ENCODE results near the gene NDUFV2. TPM values are rescaled to one million over a fixed set of nuclear protein-coding genes. Genes with fewer than 3 reads are reported as not detected.
A peak's percentile ranks its signal among the peaks of the same experiment; 100 is the strongest.

Gene NDUFV2
- total and polyA plus RNA-seq, 2 of the 13 experiments (the other 11 are each of a cell fraction or from before 2014, with no cell fraction given) = 216 to 299 TPM

DNA sequence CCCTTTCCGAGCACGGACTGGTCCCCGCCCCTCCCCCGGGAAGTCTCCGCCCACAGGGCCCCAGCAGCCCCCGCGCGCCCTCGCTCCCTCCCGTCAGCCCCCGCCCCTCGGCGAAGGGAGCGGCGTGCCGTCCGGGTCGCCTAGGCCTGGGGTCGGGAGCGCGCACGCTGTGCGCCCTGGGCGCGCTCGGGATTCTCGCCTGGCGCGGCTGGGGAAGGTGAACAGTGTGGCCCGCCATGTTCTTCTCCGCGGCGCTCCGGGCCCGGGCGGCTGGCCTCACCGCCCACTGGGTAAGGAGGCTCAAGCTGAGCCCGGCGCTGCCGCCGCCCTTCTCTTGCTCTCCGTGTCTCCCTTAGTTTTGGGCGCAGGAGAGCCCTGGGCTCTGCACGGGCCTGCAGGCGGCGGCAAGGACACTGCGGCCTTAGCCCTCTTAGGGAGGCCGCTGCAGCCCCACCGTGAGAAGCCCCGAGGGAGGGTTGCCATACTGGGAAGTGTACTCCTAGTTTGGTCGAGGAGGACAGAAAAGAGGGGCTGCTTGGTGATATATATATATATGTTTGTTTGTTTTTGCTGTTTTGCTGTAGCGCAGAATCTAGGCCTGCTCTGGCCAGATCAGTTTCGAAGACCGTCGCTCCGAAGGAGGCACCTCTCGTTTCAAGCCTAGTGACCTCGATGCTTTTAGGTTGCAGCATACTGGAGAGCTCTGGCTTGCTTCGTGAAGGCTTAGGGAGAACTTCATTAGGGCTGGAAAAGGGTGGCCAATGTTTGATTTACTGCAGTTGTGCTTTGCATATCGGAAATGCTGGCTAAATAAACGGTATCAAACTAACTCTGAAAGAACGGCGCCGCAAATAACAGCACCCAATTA lies at the start of gene NDUFV2 (continued):
- TF ChIP-seq, protein P1, sequence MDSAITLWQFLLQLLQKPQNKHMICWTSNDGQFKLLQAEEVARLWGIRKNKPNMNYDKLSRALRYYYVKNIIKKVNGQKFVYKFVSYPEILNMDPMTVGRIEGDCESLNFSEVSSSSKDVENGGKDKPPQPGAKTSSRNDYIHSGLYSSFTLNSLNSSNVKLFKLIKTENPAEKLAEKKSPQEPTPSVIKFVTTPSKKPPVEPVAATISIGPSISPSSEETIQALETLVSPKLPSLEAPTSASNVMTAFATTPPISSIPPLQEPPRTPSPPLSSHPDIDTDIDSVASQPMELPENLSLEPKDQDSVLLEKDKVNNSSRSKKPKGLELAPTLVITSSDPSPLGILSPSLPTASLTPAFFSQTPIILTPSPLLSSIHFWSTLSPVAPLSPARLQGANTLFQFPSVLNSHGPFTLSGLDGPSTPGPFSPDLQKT (CRISPR knock-in tag; IDR thresholded peaks at IDR 0.05; ENCODE audit: borderline replicate concordance) = no peak
- TF ChIP-seq, protein P2, sequence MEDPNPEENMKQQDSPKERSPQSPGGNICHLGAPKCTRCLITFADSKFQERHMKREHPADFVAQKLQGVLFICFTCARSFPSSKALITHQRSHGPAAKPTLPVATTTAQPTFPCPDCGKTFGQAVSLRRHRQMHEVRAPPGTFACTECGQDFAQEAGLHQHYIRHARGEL (CRISPR knock-in tag; IDR thresholded peaks at IDR 0.05) = no peak
- TF ChIP-seq SALL1 (CRISPR knock-in tag; IDR thresholded peaks at IDR 0.05) (peak; percentile 92), ZNF260 (CRISPR knock-in tag; IDR thresholded peaks at IDR 0.05; ENCODE audit: borderline replicate concordance, low read depth) (no peak), MAFK (conservative IDR thresholded peaks at IDR 0.05 in 1 of 2, IDR thresholded peaks at IDR 0.05 in 1 of 2; ENCODE audit: low read length in 2 of 2) (no peak), ZNF615 (CRISPR knock-in tag; IDR thresholded peaks at IDR 0.05; ENCODE audit: borderline replicate concordance) (no peak), ATM (IDR thresholded peaks at IDR 0.05; ENCODE audit: borderline replicate concordance) (no peak), ZNF34 (CRISPR knock-in tag; IDR thresholded peaks at IDR 0.05; ENCODE audit: borderline replicate concordance) (peak; percentile 55; the same call in 1 of the 2 replicates), EP300 (IDR thresholded peaks at IDR 0.05; ENCODE audit: low read depth in 2 of 2, low read length in 2 of 2) (peak in 1 of 2 experiments; percentile 23; a peak in 1 of 4 replicates), EP300 (CRISPR knock-in tag; IDR thresholded peaks at IDR 0.05; ENCODE audit: borderline replicate concordance) (no peak), ZNF775 (CRISPR knock-in tag; IDR thresholded peaks at IDR 0.05; ENCODE audit: borderline replicate concordance) (peak; percentile 93; the same call in 1 of the 2 replicates), ZNF549 (CRISPR knock-in tag; IDR thresholded peaks at IDR 0.05) (no peak), HMG20A (CRISPR knock-in tag; IDR thresholded peaks at IDR 0.05; ENCODE audit: borderline replicate concordance) (no peak; the same call in 1 of the 2 replicates)
- TF ChIP-seq, protein P3, sequence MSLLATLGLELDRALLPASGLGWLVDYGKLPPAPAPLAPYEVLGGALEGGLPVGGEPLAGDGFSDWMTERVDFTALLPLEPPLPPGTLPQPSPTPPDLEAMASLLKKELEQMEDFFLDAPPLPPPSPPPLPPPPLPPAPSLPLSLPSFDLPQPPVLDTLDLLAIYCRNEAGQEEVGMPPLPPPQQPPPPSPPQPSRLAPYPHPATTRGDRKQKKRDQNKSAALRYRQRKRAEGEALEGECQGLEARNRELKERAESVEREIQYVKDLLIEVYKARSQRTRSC (CRISPR knock-in tag; IDR thresholded peaks at IDR 0.05; ENCODE audit: low read depth) = no peak
- TF ChIP-seq, protein P4, sequence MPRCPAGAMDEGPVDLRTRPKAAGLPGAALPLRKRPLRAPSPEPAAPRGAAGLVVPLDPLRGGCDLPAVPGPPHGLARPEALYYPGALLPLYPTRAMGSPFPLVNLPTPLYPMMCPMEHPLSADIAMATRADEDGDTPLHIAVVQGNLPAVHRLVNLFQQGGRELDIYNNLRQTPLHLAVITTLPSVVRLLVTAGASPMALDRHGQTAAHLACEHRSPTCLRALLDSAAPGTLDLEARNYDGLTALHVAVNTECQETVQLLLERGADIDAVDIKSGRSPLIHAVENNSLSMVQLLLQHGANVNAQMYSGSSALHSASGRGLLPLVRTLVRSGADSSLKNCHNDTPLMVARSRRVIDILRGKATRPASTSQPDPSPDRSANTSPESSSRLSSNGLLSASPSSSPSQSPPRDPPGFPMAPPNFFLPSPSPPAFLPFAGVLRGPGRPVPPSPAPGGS (CRISPR knock-in tag; IDR thresholded peaks at IDR 0.05) = peak; percentile 87; the same call in 1 of the 2 replicates
- TF ChIP-seq, protein P5, sequence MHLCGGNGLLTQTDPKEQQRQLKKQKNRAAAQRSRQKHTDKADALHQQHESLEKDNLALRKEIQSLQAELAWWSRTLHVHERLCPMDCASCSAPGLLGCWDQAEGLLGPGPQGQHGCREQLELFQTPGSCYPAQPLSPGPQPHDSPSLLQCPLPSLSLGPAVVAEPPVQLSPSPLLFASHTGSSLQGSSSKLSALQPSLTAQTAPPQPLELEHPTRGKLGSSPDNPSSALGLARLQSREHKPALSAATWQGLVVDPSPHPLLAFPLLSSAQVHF (CRISPR knock-in tag; IDR thresholded peaks at IDR 0.05) = no peak
- TF ChIP-seq, protein P6, sequence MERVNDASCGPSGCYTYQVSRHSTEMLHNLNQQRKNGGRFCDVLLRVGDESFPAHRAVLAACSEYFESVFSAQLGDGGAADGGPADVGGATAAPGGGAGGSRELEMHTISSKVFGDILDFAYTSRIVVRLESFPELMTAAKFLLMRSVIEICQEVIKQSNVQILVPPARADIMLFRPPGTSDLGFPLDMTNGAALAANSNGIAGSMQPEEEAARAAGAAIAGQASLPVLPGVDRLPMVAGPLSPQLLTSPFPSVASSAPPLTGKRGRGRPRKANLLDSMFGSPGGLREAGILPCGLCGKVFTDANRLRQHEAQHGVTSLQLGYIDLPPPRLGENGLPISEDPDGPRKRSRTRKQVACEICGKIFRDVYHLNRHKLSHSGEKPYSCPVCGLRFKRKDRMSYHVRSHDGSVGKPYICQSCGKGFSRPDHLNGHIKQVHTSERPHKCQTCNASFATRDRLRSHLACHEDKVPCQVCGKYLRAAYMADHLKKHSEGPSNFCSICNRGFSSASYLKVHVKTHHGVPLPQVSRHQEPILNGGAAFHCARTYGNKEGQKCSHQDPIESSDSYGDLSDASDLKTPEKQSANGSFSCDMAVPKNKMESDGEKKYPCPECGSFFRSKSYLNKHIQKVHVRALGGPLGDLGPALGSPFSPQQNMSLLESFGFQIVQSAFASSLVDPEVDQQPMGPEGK (CRISPR knock-in tag; IDR thresholded peaks at IDR 0.05) = peak; percentile 92
- TF ChIP-seq, protein P7, sequence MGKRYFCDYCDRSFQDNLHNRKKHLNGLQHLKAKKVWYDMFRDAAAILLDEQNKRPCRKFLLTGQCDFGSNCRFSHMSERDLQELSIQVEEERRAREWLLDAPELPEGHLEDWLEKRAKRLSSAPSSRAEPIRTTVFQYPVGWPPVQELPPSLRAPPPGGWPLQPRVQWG (CRISPR knock-in tag; IDR thresholded peaks at IDR 0.05; ENCODE audit: borderline replicate concordance, low read depth) = no peak
- TF ChIP-seq, protein P8, sequence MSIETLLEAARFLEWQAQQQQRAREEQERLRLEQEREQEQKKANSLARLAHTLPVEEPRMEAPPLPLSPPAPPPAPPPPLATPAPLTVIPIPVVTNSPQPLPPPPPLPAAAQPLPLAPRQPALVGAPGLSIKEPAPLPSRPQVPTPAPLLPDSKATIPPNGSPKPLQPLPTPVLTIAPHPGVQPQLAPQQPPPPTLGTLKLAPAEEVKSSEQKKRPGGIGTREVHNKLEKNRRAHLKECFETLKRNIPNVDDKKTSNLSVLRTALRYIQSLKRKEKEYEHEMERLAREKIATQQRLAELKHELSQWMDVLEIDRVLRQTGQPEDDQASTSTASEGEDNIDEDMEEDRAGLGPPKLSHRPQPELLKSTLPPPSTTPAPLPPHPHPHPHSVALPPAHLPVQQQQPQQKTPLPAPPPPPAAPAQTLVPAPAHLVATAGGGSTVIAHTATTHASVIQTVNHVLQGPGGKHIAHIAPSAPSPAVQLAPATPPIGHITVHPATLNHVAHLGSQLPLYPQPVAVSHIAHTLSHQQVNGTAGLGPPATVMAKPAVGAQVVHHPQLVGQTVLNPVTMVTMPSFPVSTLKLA (IDR thresholded peaks at IDR 0.05) = no peak
